NCI-H2107 (cell line): ENCODE measurements around the gene PHF21B.

Experiments
- DNase-seq: peaks from one replicate; lab custom pipeline; 2025; lab: John Stamatoyannopoulos, UW

The PHF21B gene

GRCh38 chr22:45013138-45013537 lies 3.3 kb upstream of the PHF21B start:
- no peak for DNase-seq

GRCh38 chr22:45010532-45010900 lies 711 bp upstream of the PHF21B start:
- DNase-seq = no peak

GRCh38 chr22:45008751-45009605 lies 827 bp downstream of the PHF21B start:
- DNase-seq = no peak

GRCh38 chr22:45008186-45008681 lies 1.6 kb downstream of the PHF21B start:
- DNase-seq = no peak

- no peak for DNase-seq
These were observed 2.2 kb downstream of the PHF21B start for GRCh38 chr22:45007391-45008185.

GRCh38 chr22:45006964-45007390 lies 2.8 kb downstream of the PHF21B start:
- no peak for DNase-seq

- DNase-seq = no peak
These were observed 3.5 kb downstream of the PHF21B start for GRCh38 chr22:45006111-45006963.

- DNase-seq = no peak
These were observed 8.2 kb downstream of the PHF21B start for GRCh38 chr22:45001653-45002052.

GRCh38 chr22:45000330-45000729 lies 9.5 kb downstream of the PHF21B start:
- DNase-seq = no peak

- no peak for DNase-seq
These were observed 10.1 kb downstream of the PHF21B start for GRCh38 chr22:44999687-45000086.

GRCh38 chr22:44999231-44999630 lies 10.6 kb downstream of the PHF21B start:
- DNase-seq = no peak

- DNase-seq = no peak
These were observed 11.5 kb downstream of the PHF21B start for GRCh38 chr22:44998296-44998695.

GRCh38 chr22:44997060-44997459 lies 12.7 kb downstream of the PHF21B start:
- DNase-seq = no peak

GRCh38 chr22:44996648-44997047 lies 13.2 kb downstream of the PHF21B start:
- no peak for DNase-seq

- no peak for DNase-seq
These were observed 13.7 kb downstream of the PHF21B start for GRCh38 chr22:44996120-44996519.

- no peak for DNase-seq
These were observed 14.1 kb downstream of the PHF21B start for GRCh38 chr22:44995715-44996114.

- no peak for DNase-seq
These were observed 14.7 kb downstream of the PHF21B start for GRCh38 chr22:44995105-44995514.

GRCh38 chr22:44994399-44995104 lies 15.3 kb downstream of the PHF21B start:
- no peak for DNase-seq

GRCh38 chr22:44992166-44992565 lies 17.6 kb downstream of the PHF21B start:
- DNase-seq = no peak

GRCh38 chr22:44991218-44991617 lies 18.6 kb downstream of the PHF21B start:
- no peak for DNase-seq

GRCh38 chr22:44990810-44991209 lies 19.0 kb downstream of the PHF21B start:
- DNase-seq = no peak
